AG10803 (cell line): ENCODE data around the gene TEX38.

Source experiments
- DNase-seq: peaks from one replicate; pipeline ENCODE4 v3.0.0; 2010; ENCODE audit warnings: low read depth
- H3K4me3 ChIP-seq: 2 replicates; pipeline ENCODE4 v1.5.1; 2011; ENCODE audit warnings: mild to moderate bottlenecking, low read length, control low read depth
- CTCF ChIP-seq: conservative IDR thresholded peaks from 2 replicates; pipeline ENCODE4 v1.5.1; 2011; ENCODE audit warnings: mild to moderate bottlenecking, low read length, control low read depth, inconsistent platforms

Gene TEX38

GRCh38 chr1:46637444-46638083 lies 34.1 kb upstream of the TEX38 start:
- TF ChIP-seq CTCF, result no peak
- DNase-seq, result no peak
- no peak overlapping the region for H3K4me3 ChIP-seq

DNA sequence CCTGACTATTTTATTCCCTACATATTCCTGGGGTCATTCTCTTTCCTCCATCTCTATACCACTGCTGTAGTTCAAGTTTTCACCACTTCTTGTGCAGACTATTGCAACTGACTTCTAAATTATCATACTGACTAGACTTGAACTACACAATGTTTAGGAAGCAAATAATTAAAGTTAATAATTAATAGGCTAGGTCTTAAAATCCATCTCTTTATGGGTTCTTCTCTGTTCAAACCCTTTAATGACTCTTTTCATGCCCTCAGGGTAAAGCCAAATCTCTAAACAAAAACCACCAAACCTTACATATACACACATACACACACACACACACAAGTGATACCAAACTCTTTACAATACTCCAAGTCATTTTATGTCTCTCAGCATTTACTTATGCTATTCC lies 32.7 kb upstream of the TEX38 start:
- no peak for TF ChIP-seq CTCF
- DNase-seq, result no peak
- no peak overlapping the region for H3K4me3 ChIP-seq

DNA sequence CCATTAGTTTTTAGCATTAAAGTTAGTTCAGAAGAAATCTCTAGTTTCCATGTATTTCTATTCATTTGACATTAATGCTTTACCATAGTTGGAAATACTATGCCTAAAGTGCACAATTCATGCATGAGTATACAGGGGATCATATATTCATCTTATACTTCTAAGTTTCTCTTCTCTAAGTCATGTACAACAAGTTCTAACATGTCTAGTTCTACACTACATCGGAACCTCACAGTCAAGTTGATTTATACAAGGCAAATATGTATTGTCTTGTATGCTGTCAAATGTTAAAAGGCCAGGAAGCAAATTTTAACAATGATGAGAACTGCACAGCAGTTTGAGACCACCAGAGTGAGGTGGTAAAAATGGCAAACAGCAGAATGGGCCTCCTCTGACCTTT lies 32.1 kb upstream of the TEX38 start:
- DNase-seq, result no peak
- TF ChIP-seq CTCF, result no peak
- no peak overlapping the region for H3K4me3 ChIP-seq

DNA sequence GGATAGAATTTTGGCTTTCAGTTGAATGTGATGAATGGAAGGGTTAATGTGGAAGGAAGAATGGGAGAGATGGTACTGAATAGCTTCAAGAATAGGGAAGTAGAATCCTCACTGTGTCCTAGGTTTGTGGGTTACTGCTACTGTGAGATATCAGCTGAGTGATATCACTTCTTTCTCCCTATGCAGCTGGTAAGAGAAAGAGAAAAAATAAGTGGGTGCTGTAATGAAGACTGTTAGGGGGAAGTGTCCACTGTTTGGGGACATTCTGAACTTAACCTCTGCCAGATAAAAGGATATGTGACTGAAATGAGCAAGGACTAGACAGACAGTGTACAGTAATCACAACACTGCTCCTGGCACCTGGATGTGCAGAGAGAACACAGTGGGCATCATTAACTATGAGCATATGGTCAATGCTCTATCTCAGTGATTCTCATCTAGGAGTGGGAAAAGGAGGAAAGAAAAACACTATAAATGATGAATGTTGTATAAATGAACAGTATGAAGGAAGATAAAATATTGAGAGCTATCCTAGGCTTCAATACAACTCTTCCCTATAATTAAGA lies 29.5 kb upstream of the TEX38 start:
- no peak for DNase-seq
- no peak for TF ChIP-seq CTCF

DNA sequence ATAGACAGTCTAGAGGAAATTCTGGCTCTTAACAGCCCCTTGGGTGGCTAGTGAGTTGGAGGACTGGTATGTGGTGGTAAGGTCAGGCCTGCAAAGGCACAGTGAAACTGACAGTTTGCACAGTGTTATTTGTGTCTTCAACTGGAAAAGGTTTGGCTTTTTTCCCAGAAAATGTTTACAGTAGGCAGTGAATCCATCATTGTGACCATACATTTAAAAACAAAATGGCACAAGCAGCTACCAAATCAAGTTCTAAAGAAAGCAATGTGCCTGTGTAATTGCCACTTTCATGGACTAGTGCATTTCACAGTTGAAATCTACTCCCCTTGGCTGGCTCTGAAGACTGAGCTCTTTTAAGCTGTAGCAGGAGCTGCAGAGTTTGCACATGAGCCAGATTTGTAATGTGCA lies 28.3 kb upstream of the TEX38 start:
- peak; percentile 91 for DNase-seq
- no peak for TF ChIP-seq CTCF
- no peak overlapping the region for H3K4me3 ChIP-seq

More for the DNA sequence above, 29.5 kb upstream of the TEX38 start:
- no peak overlapping the region for H3K4me3 ChIP-seq

DNA sequence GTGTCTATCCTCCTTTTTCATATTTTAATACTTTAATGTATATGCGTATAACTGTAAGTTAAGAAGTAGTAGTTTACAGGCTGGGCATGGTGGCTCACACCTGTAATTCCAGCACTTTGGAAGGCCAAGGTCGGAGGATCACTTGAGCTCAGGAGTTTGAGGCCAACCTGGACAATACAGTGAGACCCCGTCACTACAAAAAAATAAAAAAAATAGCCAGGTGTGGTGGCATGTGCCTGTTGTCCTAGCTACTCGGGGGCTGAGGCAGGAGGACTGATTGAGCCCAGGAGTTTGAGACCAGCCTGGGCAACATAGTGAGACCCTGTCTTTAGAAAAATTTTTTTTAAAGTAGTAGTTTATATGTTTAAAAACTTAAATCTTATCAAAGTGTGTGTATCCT lies 25.8 kb upstream of the TEX38 start:
- no peak for DNase-seq
- H3K4me3 ChIP-seq, result no peak overlapping the region
- TF ChIP-seq CTCF, result no peak

DNA sequence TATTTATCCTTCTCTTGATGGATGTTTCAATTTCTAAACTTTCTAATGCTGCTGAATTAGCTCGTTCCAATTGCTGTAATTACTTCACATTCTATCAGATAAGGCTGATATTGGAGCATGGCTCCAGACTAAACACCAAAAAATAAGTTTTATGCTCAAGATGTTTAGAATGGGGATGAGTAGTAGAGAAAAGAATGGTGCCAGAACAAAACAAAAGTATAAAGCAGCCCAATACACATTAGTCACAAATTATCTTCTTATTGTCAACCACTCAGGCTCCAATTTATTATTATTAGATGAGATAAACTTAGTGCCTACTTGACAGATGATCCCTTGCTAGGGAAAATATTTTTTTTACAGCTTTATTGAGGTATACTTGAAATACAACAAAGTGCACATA lies 25.3 kb upstream of the TEX38 start:
- H3K4me3 ChIP-seq, result no peak overlapping the region
- TF ChIP-seq CTCF, result no peak
- DNase-seq, result no peak
